ENCODE data around the gene PROZ.
"Not testable (repeated sequence)": the region's sequence is repeated elsewhere in the genome, so short reads cannot be mapped to it uniquely, and the experiment has no call there.

The PROZ gene

GRCh38 chr13:113157929-113158747, at the start of gene PROZ:
PROZ (plus strand) TSS chr13:113158648; CDS start chr13:113158661, 13 bp downstream.
- no peak for DNase-seq

GRCh38 chr13:113109151-113110047, 49.0 kb upstream of the PROZ start:
- DNase-seq, result no peak

GRCh38 chr13:113110048-113110851, 48.2 kb upstream of the PROZ start:
- no peak for DNase-seq

GRCh38 chr13:113110852-113111315, 47.6 kb upstream of the PROZ start:
- DNase-seq, result no peak

GRCh38 chr13:113111821-113112220, 46.6 kb upstream of the PROZ start:
- DNase-seq, result not testable (repeated sequence)

- DNase-seq, result not testable (repeated sequence)
Observed at GRCh38 chr13:113112475-113112874, 46.0 kb upstream of the PROZ start.

- DNase-seq, result no peak
Observed at GRCh38 chr13:113112893-113113845, 45.3 kb upstream of the PROZ start.

GRCh38 chr13:113113846-113114271, 44.6 kb upstream of the PROZ start:
- no peak for DNase-seq

GRCh38 chr13:113114511-113115362, 43.7 kb upstream of the PROZ start:
- no peak for DNase-seq

- DNase-seq, result no peak
Observed at GRCh38 chr13:113115363-113116205, 42.9 kb upstream of the PROZ start.

- DNase-seq, result no peak
Observed at GRCh38 chr13:113116206-113116800, 42.1 kb upstream of the PROZ start.

- DNase-seq, result no peak
Observed at GRCh38 chr13:113116871-113117271, 41.6 kb upstream of the PROZ start.

GRCh38 chr13:113117335-113117872, 41.0 kb upstream of the PROZ start:
- no peak for DNase-seq

GRCh38 chr13:113117911-113118260, 40.6 kb upstream of the PROZ start:
- DNase-seq, result no peak

- DNase-seq, result no peak
Observed at GRCh38 chr13:113118261-113119021, 40.0 kb upstream of the PROZ start.

- DNase-seq, result no peak
Observed at GRCh38 chr13:113119166-113119821, 39.2 kb upstream of the PROZ start.

GRCh38 chr13:113119822-113120189, 38.6 kb upstream of the PROZ start:
- DNase-seq, result no peak
